Natural killer cell (primary cell): ENCODE data around the gene RASSF5. TPM values are rescaled to one million over a fixed set of nuclear protein-coding genes. Genes with fewer than 3 reads are reported as not detected.

Experiments used
- ATAC-seq, 3 donors: fragments of 150-1000 bp in 2 of 3; fragments of 200-7000 bp in 1 of 3; cut with Tn5 transposase; 1 replicate in 1 of 3; 2 replicates in 2 of 3; pipeline ENCODE4 v1.10.0; 2021; ENCODE audit warnings: mild to moderate bottlenecking in 2 of 3, moderate library complexity in 2 of 3
- DNase-seq, 2 donors: peaks; one replicate each; pipeline versions ENCODE4 v3.0.0 to v3.0.0-alpha.2; 2013 to 2021; ENCODE audit warnings: mixed read lengths in 1 of 2
- H3K27ac ChIP-seq: one replicate; pipeline ENCODE4 v1.5.1; 2013; ENCODE audit warnings: mild to moderate bottlenecking, low read length
- H3K27me3 ChIP-seq: one replicate; pipeline ENCODE4 v1.6.1; 2013; ENCODE audit warnings: low read length; ENCODE audit not compliant: control insufficient read depth, insufficient read depth
- H3K36me3 ChIP-seq: one replicate; pipeline ENCODE4 v1.6.1; 2013; ENCODE audit warnings: low read length; ENCODE audit not compliant: control insufficient read depth, insufficient read depth
- H3K4me1 ChIP-seq: one replicate; pipeline ENCODE4 v1.6.1; 2013; ENCODE audit warnings: low read length; ENCODE audit not compliant: control insufficient read depth, insufficient read depth
- H3K4me3 ChIP-seq: one replicate; pipeline ENCODE4 v1.5.1; 2013; ENCODE audit warnings: low read length
- H3K9me3 ChIP-seq: one replicate; pipeline ENCODE4 v1.6.1; 2013; ENCODE audit warnings: low read length; ENCODE audit not compliant: control insufficient read depth, insufficient read depth
- H3K27ac Mint-ChIP-seq, 2 donors: one replicate each; pipeline ENCODE4 v1.8.0; 2022; ENCODE audit warnings: mild to moderate bottlenecking in 2 of 2, mixed read lengths in 2 of 2, moderate library complexity in 1 of 2
- H3K27me3 Mint-ChIP-seq, 2 donors: one replicate each; pipeline ENCODE4 v1.8.0; 2022; ENCODE audit warnings: low read depth in 2 of 2, mixed read lengths in 2 of 2
- H3K36me3 Mint-ChIP-seq: one replicate; pipeline ENCODE4 v1.8.0; 2022; ENCODE audit warnings: mixed read lengths
- H3K4me1 Mint-ChIP-seq, 2 donors: one replicate each; pipeline ENCODE4 v1.8.0; 2022; ENCODE audit warnings: mixed read lengths in 2 of 2
- H3K4me3 Mint-ChIP-seq: one replicate; pipeline ENCODE4 v1.8.0; 2022; ENCODE audit warnings: mild to moderate bottlenecking, moderate library complexity, mixed read lengths
- H3K9me3 Mint-ChIP-seq, 2 donors: one replicate each; pipeline ENCODE4 v1.8.0; 2022; ENCODE audit warnings: mixed read lengths in 2 of 2
- WGBS: methylation state at CpG from one replicate; pipeline ENCODE4 v1.1.7; 2013; ENCODE audit warnings: missing lambda C conversion rate; ENCODE audit not compliant: insufficient coverage; 5-methylcytosine and 5-hydroxymethylcytosine counted together
- intact Hi-C: fragments of 100-400 bp; cut with micrococcal nuclease; formaldehyde crosslinking; loops from one replicate; pipeline ENCODE4 v1.14.2; 2022
- total RNA-seq, 4 donors: library from RNA; stranded (reverse); fragments of 120-200 nt in 1 of 4; gene quantifications; one replicate each; pipeline versions ENCODE4 v1.2.3 to v1.2.4, GENCODE V29; 2013 to 2022
- TF ChIP-seq, protein P1 (sequence below): fragments of 200-600 bp; IDR thresholded peaks from one replicate; pipeline ENCODE4 v1.8.0; 2022; ENCODE audit warnings: antibody characterized with exemption

Gene RASSF5
- total RNA-seq, 3 donors from 2014 or later (not counting 1 experiment from before 2014, with no cell fraction given), result 231 to 333 (median 279) TPM

DNA sequence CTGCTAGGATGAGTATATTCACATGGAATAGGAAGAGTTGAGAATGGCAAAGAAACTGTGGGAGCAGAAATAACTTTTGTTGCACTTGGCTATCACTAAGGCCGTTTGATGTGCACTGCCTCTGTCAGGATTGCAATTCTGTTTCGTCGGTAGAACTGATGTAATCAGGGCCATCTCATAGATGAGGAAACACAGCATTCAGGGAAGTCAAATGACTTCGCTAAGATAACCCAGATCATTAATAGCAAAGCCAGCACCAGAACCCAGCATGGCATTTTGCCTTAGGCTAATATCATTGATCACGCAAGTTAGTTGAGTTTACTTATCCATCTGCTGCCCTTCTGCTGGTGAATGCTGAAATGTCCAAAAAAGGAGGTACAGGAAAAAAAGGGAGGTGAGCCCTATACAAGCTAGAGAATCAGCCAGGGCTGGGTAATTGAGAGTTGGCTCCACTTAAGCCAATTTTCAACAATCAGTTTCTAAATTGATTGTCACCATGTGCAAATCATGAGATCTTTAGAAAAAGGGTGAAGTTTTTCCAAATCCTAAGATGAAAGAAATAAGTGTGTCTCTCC is 7.6 kb downstream of the RASSF5 start:
- TF ChIP-seq, protein P1, sequence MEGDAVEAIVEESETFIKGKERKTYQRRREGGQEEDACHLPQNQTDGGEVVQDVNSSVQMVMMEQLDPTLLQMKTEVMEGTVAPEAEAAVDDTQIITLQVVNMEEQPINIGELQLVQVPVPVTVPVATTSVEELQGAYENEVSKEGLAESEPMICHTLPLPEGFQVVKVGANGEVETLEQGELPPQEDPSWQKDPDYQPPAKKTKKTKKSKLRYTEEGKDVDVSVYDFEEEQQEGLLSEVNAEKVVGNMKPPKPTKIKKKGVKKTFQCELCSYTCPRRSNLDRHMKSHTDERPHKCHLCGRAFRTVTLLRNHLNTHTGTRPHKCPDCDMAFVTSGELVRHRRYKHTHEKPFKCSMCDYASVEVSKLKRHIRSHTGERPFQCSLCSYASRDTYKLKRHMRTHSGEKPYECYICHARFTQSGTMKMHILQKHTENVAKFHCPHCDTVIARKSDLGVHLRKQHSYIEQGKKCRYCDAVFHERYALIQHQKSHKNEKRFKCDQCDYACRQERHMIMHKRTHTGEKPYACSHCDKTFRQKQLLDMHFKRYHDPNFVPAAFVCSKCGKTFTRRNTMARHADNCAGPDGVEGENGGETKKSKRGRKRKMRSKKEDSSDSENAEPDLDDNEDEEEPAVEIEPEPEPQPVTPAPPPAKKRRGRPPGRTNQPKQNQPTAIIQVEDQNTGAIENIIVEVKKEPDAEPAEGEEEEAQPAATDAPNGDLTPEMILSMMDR, result no peak
- Mint-ChIP-seq H3K4me1 (no peaks in the 10 kb centered on the region), H3K4me3 (no peak overlapping the region), H3K27me3 (no peaks in the 10 kb centered on the region), H3K27ac (no peak overlapping the region), H3K9me3 (no peaks in the 10 kb centered on the region), H3K36me3 (no peaks in the 10 kb centered on the region)
- Histone ChIP-seq H3K9me3 (no peaks in the 10 kb centered on the region), H3K27me3 (no peaks in the 10 kb centered on the region), H3K27ac (no peak overlapping the region), H3K4me1 (peaks cover 5% of the 10 kb centered on the region), H3K36me3 (no peaks in the 10 kb centered on the region), H3K4me3 (no peak overlapping the region)
- 89% methylated on average over 5 of the region's 5 CpGs for WGBS
- DNase-seq, result no peak
- no peak for ATAC-seq
- intact Hi-C loops, result no loop called here

DNA sequence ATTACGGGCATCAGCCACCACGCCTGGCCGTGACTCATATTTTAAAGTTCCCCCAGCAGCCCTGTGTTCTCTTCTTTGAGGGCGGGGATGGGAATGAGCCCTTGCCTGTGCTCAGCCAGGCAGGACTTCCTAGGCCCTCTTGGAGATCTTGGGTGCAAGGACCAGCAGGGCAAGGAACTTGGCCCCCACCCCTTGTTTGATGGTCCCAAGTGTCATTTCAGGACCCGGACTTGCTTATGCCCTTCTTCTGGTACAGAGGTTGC is 9.3 kb downstream of the RASSF5 start:
- no peak for DNase-seq
- Histone ChIP-seq H3K9me3 (no peaks in the 10 kb centered on the region), H3K4me1 (peaks cover 5% of the 10 kb centered on the region), H3K4me3 (no peak overlapping the region), H3K27ac (no peak overlapping the region), H3K36me3 (no peaks in the 10 kb centered on the region), H3K27me3 (no peaks in the 10 kb centered on the region)
- TF ChIP-seq, protein P1, result no peak
- no peak overlapping the region for H3K27ac Mint-ChIP-seq
- H3K36me3 Mint-ChIP-seq, result no peaks in the 10 kb centered on the region
- WGBS, result 88% methylated on average over 5 of the region's 5 CpGs
- intact Hi-C loops, result no loop called here
- no peak for ATAC-seq
- no peaks in the 10 kb centered on the region for H3K4me1 Mint-ChIP-seq
- H3K4me3 Mint-ChIP-seq, result no peak overlapping the region
- no peaks in the 10 kb centered on the region for H3K27me3 Mint-ChIP-seq
- no peaks in the 10 kb centered on the region for H3K9me3 Mint-ChIP-seq

DNA sequence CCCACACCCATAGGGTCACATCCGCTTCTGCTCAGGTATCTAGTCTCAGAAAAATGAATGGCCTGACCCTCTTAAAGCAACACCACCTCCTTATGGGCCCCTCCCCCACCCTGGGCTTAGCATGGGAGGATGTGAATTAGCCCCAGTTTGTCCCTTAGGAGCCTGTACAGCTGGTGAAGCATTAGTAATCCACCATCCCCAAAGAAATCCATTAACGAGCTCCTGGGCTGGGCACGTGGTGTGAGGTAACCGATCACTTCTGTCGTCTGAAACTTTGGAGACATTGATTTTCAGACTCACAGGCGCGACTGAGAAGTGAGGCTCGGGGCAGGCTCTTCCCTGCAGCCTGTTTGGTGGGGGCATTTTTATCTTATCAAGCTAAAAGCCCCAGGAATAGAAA is 10.5 kb downstream of the RASSF5 start:
- Mint-ChIP-seq H3K4me3 (no peak overlapping the region), H3K4me1 (no peaks in the 10 kb centered on the region), H3K27me3 (no peaks in the 10 kb centered on the region), H3K9me3 (no peaks in the 10 kb centered on the region), H3K27ac (no peak overlapping the region), H3K36me3 (no peaks in the 10 kb centered on the region)
- ATAC-seq (no peak), DNase-seq (no peak)
- intact Hi-C loops, result no loop called here
- H3K27ac ChIP-seq, result no peak overlapping the region
- TF ChIP-seq, protein P1, result no peak
- WGBS, result 91% methylated on average over 8 of the region's 8 CpGs
- H3K27me3 ChIP-seq, result no peaks in the 10 kb centered on the region
- H3K36me3 ChIP-seq, result no peaks in the 10 kb centered on the region
- no peaks in the 10 kb centered on the region for H3K9me3 ChIP-seq
- H3K4me3 ChIP-seq, result no peak overlapping the region
- H3K4me1 ChIP-seq, result peaks cover 5% of the 10 kb centered on the region

DNA sequence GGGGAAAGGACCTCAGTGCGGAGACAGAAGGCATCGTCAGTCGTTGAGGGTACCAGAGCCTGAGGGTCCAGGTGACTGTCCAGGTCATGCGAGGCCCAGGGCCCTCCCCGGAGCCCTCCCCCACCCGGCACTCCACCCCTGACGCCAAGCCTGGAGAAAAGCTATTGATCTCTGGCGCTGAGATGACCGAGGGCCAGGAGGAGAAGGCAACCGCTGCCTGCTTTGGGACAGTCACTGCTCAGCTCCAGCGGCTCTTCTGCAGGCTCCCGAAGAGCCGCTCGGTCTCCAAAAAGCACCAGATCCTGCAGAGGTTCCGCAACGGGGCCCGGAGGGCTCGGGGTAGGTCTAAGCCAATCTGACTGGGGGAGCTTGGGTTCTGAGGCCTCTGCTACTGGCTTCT is 10.9 kb downstream of the RASSF5 start:
- H3K9me3 Mint-ChIP-seq, result no peaks in the 10 kb centered on the region
- Histone ChIP-seq H3K27ac (no peak overlapping the region), H3K27me3 (no peaks in the 10 kb centered on the region), H3K4me3 (no peak overlapping the region), H3K4me1 (peaks cover 5% of the 10 kb centered on the region), H3K9me3 (no peaks in the 10 kb centered on the region), H3K36me3 (no peaks in the 10 kb centered on the region)
- no peaks in the 10 kb centered on the region for H3K36me3 Mint-ChIP-seq
- intact Hi-C loops, result no loop called here
- H3K4me1 Mint-ChIP-seq, result no peaks in the 10 kb centered on the region
- DNase-seq (no peak), ATAC-seq (no peak)
- H3K27ac Mint-ChIP-seq, result no peak overlapping the region
- 94% methylated on average over 18 of the region's 18 CpGs for WGBS
- H3K27me3 Mint-ChIP-seq, result no peaks in the 10 kb centered on the region
- TF ChIP-seq, protein P1, result no peak
- no peak overlapping the region for H3K4me3 Mint-ChIP-seq
